ENCODE data around the gene FAM13A.

- no peak for TF ChIP-seq POLR2AphosphoS5 (IDR thresholded peaks at IDR 0.05)
- TF ChIP-seq CTCF (IDR thresholded peaks at IDR 0.05), result no peak
- no peak for TF ChIP-seq POLR2A (IDR thresholded peaks at IDR 0.05)
- no peak for TF ChIP-seq EP300 (IDR thresholded peaks at IDR 0.05)
Measured at GRCh38 chr4:88742561-88742960, 314.4 kb downstream of the FAM13A start.
